Neural cell (in vitro differentiated cells): ENCODE data around the gene PSMC4. TPM values are rescaled to one million over a fixed set of nuclear protein-coding genes. Genes with fewer than 3 reads are reported as not detected.

Experiments used
- H2AFZ ChIP-seq: fragments of 200-600, 300-800 bp; sonication (generic), shearing (Covaris generic); 2 replicates; pipeline ENCODE4 v1.6.0; 2014; ENCODE audit warnings: low read depth, mild to moderate bottlenecking, antibody characterized with exemption, low read length, moderate library complexity
- H3F3A ChIP-seq: fragments of 200-600 bp; shearing (Covaris generic); 2 replicates; pipeline ENCODE4 v1.6.1; 2016; ENCODE audit warnings: mild to moderate bottlenecking, moderate library complexity, mixed read lengths, antibody characterized with exemption, low read length; ENCODE audit not compliant: insufficient read depth, poor library complexity, severe bottlenecking
- H3K27ac ChIP-seq: fragments of 200-600, 300-800 bp; sonication (generic), shearing (Covaris generic); 2 replicates; pipeline ENCODE4 v1.5.1; 2014; ENCODE audit warnings: mild to moderate bottlenecking, low read length, moderate library complexity
- H3K27me3 ChIP-seq: fragments of 300-800, 200-600 bp; sonication (generic), shearing (Covaris generic); 2 replicates; pipeline ENCODE4 v1.6.0; 2014; ENCODE audit warnings: mild to moderate bottlenecking, low read depth, low read length, moderate library complexity; ENCODE audit not compliant: insufficient read depth
- H3K36me3 ChIP-seq: fragments of 300-800, 200-600 bp; sonication (generic), shearing (Covaris generic); 2 replicates; pipeline ENCODE4 v1.5.1; 2014; ENCODE audit warnings: mild to moderate bottlenecking, antibody characterized with exemption, low read length, moderate library complexity; ENCODE audit not compliant: insufficient read depth
- H3K4me2 ChIP-seq: fragments of 300-800, 200-600 bp; sonication (generic), shearing (Covaris generic); 2 replicates; pipeline ENCODE4 v1.6.0; 2014; ENCODE audit warnings: mild to moderate bottlenecking, low read length
- H3K4me3 ChIP-seq: fragments of 300-800, 200-600 bp; sonication (generic), shearing (Covaris generic); 2 replicates; pipeline ENCODE4 v1.5.1; 2014; ENCODE audit warnings: mild to moderate bottlenecking, low read length, moderate library complexity
- H3K79me2 ChIP-seq: fragments of 200-600 bp; shearing (Covaris generic); replicated peaks from 2 replicates; pipeline ENCODE4 v1.6.0; 2014; ENCODE audit warnings: mild to moderate bottlenecking, low read length, moderate library complexity; ENCODE audit not compliant: insufficient read depth
- H3K9ac ChIP-seq: fragments of 300-800, 200-600 bp; sonication (generic), shearing (Covaris generic); 2 replicates; pipeline ENCODE4 v1.6.1; 2016; ENCODE audit warnings: mild to moderate bottlenecking, low read length, mixed read lengths
- H3K9me2 ChIP-seq: fragments of 200-600 bp; shearing (Covaris generic); 2 replicates; pipeline ENCODE4 v1.6.1; 2016; ENCODE audit warnings: mild to moderate bottlenecking, low read length, mixed read lengths; ENCODE audit not compliant: insufficient read depth
- H3K9me3 ChIP-seq: fragments of 200-600, 300-800 bp; sonication (generic), shearing (Covaris generic); 2 replicates; pipeline ENCODE4 v1.6.1; 2016; ENCODE audit warnings: mild to moderate bottlenecking, mixed run types, low read length, moderate library complexity, mixed read lengths
- H4K20me1 ChIP-seq: fragments of 200-600 bp; shearing (Covaris generic); 2 replicates; pipeline ENCODE4 v1.6.1; 2016; ENCODE audit warnings: mild to moderate bottlenecking, mixed run types; ENCODE audit not compliant: insufficient read depth
- CTCF ChIP-seq: fragments of 450-650 bp; IDR thresholded peaks from 2 replicates; pipeline ENCODE4 v1.5.1; 2014; ENCODE audit warnings: antibody characterized with exemption, mild to moderate bottlenecking, moderate library complexity; ENCODE audit not compliant: poor library complexity, severe bottlenecking
- EP300 ChIP-seq: fragments of 450-650 bp; conservative IDR thresholded peaks from 2 replicates; pipeline ENCODE4 v1.6.1; 2014; ENCODE audit warnings: antibody characterized with exemption, mild to moderate bottlenecking, moderate library complexity; ENCODE audit not compliant: poor library complexity, severe bottlenecking
- EZH2 ChIP-seq: fragments of 200-600, 300-800 bp; shearing (Covaris generic), sonication (generic); IDR thresholded peaks from 2 replicates; pipeline ENCODE4 v1.6.1; 2014; ENCODE audit warnings: antibody characterized with exemption, low read length, borderline replicate concordance, mild to moderate bottlenecking; ENCODE audit not compliant: insufficient read depth, poor library complexity, severe bottlenecking
- MXI1 ChIP-seq: fragments of 450-650 bp; conservative IDR thresholded peaks from 2 replicates; pipeline ENCODE4 v1.6.1; 2014; ENCODE audit warnings: antibody characterized with exemption, mild to moderate bottlenecking; ENCODE audit not compliant: poor library complexity, severe bottlenecking
- POLR2AphosphoS5 ChIP-seq: IDR thresholded peaks from 2 replicates; pipeline ENCODE4 v1.6.1; 2012
- RAD21 ChIP-seq: fragments of 450-650 bp; conservative IDR thresholded peaks from 2 replicates; pipeline ENCODE4 v1.6.1; 2014; ENCODE audit warnings: antibody characterized with exemption, mild to moderate bottlenecking, moderate library complexity
- REST ChIP-seq: IDR thresholded peaks from 2 replicates; pipeline ENCODE4 v1.6.1; 2012; ENCODE audit warnings: borderline replicate concordance
- SMC3 ChIP-seq: fragments of 450-650 bp; conservative IDR thresholded peaks from 2 replicates; pipeline ENCODE4 v1.6.1; 2014; ENCODE audit warnings: antibody characterized with exemption, mild to moderate bottlenecking, moderate library complexity; ENCODE audit not compliant: poor library complexity
- TAF1 ChIP-seq: IDR thresholded peaks from 2 replicates; pipeline ENCODE4 v1.6.1; 2012; ENCODE audit warnings: low read depth
- polyA minus RNA-seq: library from RNA; depleted of rRNA, polyadenylated mRNA; stranded (reverse); fragments of >200 nt; gene quantifications from 2 replicates; pipeline ENCODE4 v1.2.3, GENCODE V29; 2014
- polyA plus RNA-seq: library from polyadenylated mRNA; depleted of rRNA; stranded (reverse); fragments of >200 nt; gene quantifications from 2 replicates; pipeline ENCODE4 v1.2.3, GENCODE V29; 2014

Gene PSMC4
- polyA plus RNA-seq (151 and 163 TPM in 2 replicates), polyA minus RNA-seq (142 and 143 TPM in 2 replicates)

GRCh38 chr19:39970675-39971379, at the start of gene PSMC4:
PSMC4 (plus strand) TSS chr19:39971165; CDS start chr19:39971203, 38 bp downstream.
- H3K9me3 ChIP-seq = no peaks in the 10 kb centered on the region
- peak within 1 kb of the TSS; percentile 74 for H2AFZ ChIP-seq
- no peaks in the 10 kb centered on the region for H3F3A ChIP-seq
- no peaks in the 10 kb centered on the region for H4K20me1 ChIP-seq
- peaks cover 15% of the 10 kb centered on the region for H3K79me2 ChIP-seq
- H3K4me3 ChIP-seq = peak within 1 kb of the TSS; percentile 79
- peak within 1 kb of the TSS; percentile 85 for H3K27ac ChIP-seq
- no peaks in the 10 kb centered on the region for H3K36me3 ChIP-seq
- peak within 1 kb of the TSS; percentile 92 for H3K9ac ChIP-seq
- no peaks in the 10 kb centered on the region for H3K9me2 ChIP-seq
- peak within 1 kb of the TSS; percentile 97 for H3K4me2 ChIP-seq
- no peaks in the 10 kb centered on the region for H3K27me3 ChIP-seq
- TF ChIP-seq EZH2 (no peak), POLR2AphosphoS5 (peak; percentile 95), CTCF (peak; percentile 96), REST (peak; percentile 48), RAD21 (peak; percentile 82), TAF1 (peak; percentile 74), SMC3 (peak; percentile 95), MXI1 (peak; percentile 98), EP300 (peak; percentile 46)

GRCh38 chr19:39923862-39924261, 47.1 kb upstream of the PSMC4 start:
- H3K9ac ChIP-seq = no peak overlapping the region
- H3K9me2 ChIP-seq = no peaks in the 10 kb centered on the region
- H3K4me2 ChIP-seq = no peak overlapping the region
- H3K79me2 ChIP-seq = no peaks in the 10 kb centered on the region
- H3K27me3 ChIP-seq = no peaks in the 10 kb centered on the region
- H2AFZ ChIP-seq = no peak overlapping the region
- H3K4me3 ChIP-seq = no peak overlapping the region
- H3K9me3 ChIP-seq = no peaks in the 10 kb centered on the region
- H4K20me1 ChIP-seq = no peaks in the 10 kb centered on the region
- no peaks in the 10 kb centered on the region for H3F3A ChIP-seq
- no peak for TF ChIP-seq MXI1
- no peak for TF ChIP-seq EZH2
- no peak for TF ChIP-seq REST
- TF ChIP-seq SMC3 = no peak
- H3K36me3 ChIP-seq = no peaks in the 10 kb centered on the region
- H3K27ac ChIP-seq = no peak overlapping the region
